NT2/D1 (cell line): Measurements from ENCODE around the gene SP100.

Source experiments
- DNase-seq: peaks from one replicate; pipeline ENCODE4 v3.0.0-alpha.2; 2011; ENCODE audit warnings: low read depth, low spot score
- H3K27me3 ChIP-seq: 2 replicates; pipeline ENCODE4 v1.6.0; 2011; ENCODE audit warnings: mild to moderate bottlenecking; ENCODE audit not compliant: insufficient read length, insufficient read depth
- H3K36me3 ChIP-seq: 2 replicates; pipeline ENCODE4 v1.6.1; 2011; ENCODE audit warnings: mild to moderate bottlenecking, low read length, mixed read lengths; ENCODE audit not compliant: insufficient read depth, insufficient read length
- H3K4me1 ChIP-seq: 2 replicates; pipeline ENCODE4 v1.5.1; 2011; ENCODE audit not compliant: insufficient read depth, insufficient read length
- H3K4me3 ChIP-seq: 2 replicates; pipeline ENCODE4 v1.5.1; 2011; ENCODE audit warnings: low read depth; ENCODE audit not compliant: insufficient read length
- H3K9ac ChIP-seq: 2 replicates; pipeline ENCODE4 v1.6.0; 2011; ENCODE audit warnings: low read depth; ENCODE audit not compliant: insufficient read length
- H3K9me3 ChIP-seq: 2 replicates; pipeline ENCODE4 v1.5.1; 2011; ENCODE audit warnings: mild to moderate bottlenecking, low read length; ENCODE audit not compliant: insufficient read depth
- SUZ12 ChIP-seq: IDR thresholded peaks from 2 replicates; pipeline ENCODE4 v1.6.1; 2011; ENCODE audit not compliant: insufficient read length, insufficient read depth; ENCODE audit errors: extremely low read depth
- YY1 ChIP-seq: IDR thresholded peaks from 2 replicates; pipeline ENCODE4 v1.6.1; 2011; ENCODE audit not compliant: insufficient read length, insufficient read depth
- ZNF274 ChIP-seq: IDR thresholded peaks from 2 replicates; pipeline ENCODE4 v1.6.1; 2011; ENCODE audit warnings: mild to moderate bottlenecking, low read depth, low read length

Gene SP100

DNA sequence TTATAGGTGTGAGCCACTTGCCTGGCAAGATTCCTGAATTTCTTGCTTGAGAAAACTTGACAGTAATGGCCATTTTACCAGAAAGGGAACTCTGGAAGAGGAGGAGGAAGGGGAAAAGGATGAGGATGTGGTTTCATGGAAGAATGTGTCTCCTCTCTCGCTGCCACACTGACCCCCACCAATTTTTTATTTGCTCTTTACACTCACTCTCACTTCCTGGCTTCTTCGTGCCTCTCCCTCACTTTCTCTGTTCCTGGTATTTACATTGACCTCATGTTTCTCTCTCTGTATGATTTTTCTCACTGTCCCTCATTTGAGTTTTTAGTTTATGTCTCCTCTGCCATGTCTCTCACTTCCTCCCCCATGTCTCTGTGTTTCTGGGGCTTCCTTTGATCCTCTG is 162.1 kb downstream of the SP100 start:
- TF ChIP-seq YY1 (no peak), ZNF274 (no peak), SUZ12 (no peak)
- no peak for DNase-seq
- peaks cover 11% of the 10 kb centered on the region; the same call in 1 of the 2 replicates for H3K9me3 ChIP-seq
- no peaks in the 10 kb centered on the region for H3K27me3 ChIP-seq
- no peak overlapping the region for H3K9ac ChIP-seq
- H3K4me3 ChIP-seq: no peak overlapping the region
- H3K36me3 ChIP-seq: no peaks in the 10 kb centered on the region
- peaks cover 2% of the 10 kb centered on the region for H3K4me1 ChIP-seq

DNA sequence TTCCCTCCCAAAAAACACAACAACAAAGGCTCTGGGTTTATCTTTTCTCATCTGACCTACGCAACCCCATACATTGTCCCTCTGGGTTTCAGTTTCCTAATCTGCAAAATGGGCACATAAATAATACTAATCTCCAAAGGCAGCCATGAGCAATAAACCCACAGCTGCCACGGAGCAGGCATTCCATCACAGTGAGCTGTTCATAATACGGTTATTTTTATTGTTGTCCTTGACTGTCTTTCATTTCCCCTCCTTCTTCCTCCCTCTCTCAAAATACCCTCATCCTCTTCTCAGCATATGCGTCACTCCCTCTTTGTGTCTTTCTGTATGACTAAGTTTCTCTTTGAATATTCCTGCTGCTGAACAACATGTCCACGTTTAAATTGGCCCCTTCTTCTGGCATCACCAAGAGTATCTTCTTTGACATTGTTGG is 166.9 kb downstream of the SP100 start:
- Histone ChIP-seq H3K4me1 (peaks cover 2% of the 10 kb centered on the region), H3K4me3 (no peak overlapping the region), H3K27me3 (no peaks in the 10 kb centered on the region), H3K9ac (no peak overlapping the region), H3K9me3 (no peaks in the 10 kb centered on the region), H3K36me3 (no peaks in the 10 kb centered on the region)
- no peak for DNase-seq
- TF ChIP-seq YY1: no peak
- no peak for TF ChIP-seq ZNF274
- TF ChIP-seq SUZ12: no peak

DNA sequence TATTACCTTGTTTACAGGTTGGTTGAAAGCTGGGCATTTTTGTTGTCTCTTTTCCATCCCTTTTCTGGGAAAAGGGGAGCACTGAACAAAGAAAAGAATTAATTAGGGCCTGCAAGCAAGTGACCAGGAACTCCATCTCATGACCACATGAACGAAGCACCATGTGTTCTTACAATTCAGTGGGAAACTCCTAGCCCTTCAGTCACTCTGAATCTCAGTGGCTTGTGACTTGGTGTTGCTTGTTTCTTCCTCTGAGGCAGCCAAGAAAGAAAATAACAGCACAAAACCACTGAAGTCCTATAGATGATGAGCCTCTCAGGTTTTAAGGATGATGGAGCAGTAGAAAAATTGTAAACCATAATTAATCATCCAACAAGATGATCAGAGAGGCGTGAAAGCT is 167.6 kb downstream of the SP100 start:
- H3K4me1 ChIP-seq: peaks cover 2% of the 10 kb centered on the region

DNA sequence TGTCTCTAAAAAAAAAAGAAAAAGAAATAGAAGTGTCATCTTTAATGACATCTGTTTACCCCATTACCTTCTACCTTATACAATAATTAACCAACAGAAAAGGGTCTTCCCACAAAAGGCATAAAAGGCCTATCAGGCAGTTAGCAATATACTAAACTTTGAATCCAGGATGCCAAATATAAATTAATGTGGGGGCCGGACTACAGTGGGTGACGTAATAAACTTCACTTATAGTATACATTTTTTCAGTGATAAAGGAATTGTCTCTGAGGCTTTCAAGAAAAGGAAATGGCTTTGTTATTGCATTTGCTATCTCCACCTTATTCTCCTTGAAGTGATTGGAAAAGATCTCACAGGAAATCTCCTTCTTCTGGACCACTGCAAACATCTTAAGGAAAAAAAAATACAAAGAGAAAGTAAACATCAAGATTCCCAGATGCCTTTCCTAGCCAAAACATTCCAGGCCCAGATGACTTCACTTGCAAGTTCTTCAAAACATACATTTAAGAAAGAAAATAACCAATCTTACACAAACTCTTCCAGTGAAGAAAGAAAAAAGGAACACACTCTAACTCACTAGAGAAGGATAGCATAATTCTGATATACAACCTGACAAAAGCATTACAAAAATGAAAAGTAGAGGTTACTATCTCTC is 170.5 kb downstream of the SP100 start:
- Histone ChIP-seq H3K9me3 (no peaks in the 10 kb centered on the region), H3K4me3 (no peak overlapping the region), H3K27me3 (no peaks in the 10 kb centered on the region), H3K4me1 (no peaks in the 10 kb centered on the region), H3K9ac (no peak overlapping the region), H3K36me3 (no peaks in the 10 kb centered on the region)
- no peak for DNase-seq
- TF ChIP-seq SUZ12 (no peak), YY1 (no peak), ZNF274 (no peak)

More for the DNA sequence above, 167.6 kb downstream of the SP100 start:
- Histone ChIP-seq H3K27me3 (no peaks in the 10 kb centered on the region), H3K36me3 (no peaks in the 10 kb centered on the region), H3K9me3 (no peaks in the 10 kb centered on the region), H3K4me3 (no peak overlapping the region), H3K9ac (no peak overlapping the region)
- no peak for DNase-seq
- TF ChIP-seq YY1 (no peak), ZNF274 (no peak), SUZ12 (no peak)

GRCh38 chr2:230589025-230589424 is 173.0 kb downstream of the SP100 start:
- DNase-seq: no peak
- no peaks in the 10 kb centered on the region for H3K27me3 ChIP-seq
- H3K4me1 ChIP-seq: no peaks in the 10 kb centered on the region
- no peaks in the 10 kb centered on the region for H3K36me3 ChIP-seq
- no peak overlapping the region for H3K9ac ChIP-seq
- no peak overlapping the region for H3K4me3 ChIP-seq
- TF ChIP-seq YY1 (no peak), SUZ12 (no peak), ZNF274 (no peak)
- no peaks in the 10 kb centered on the region for H3K9me3 ChIP-seq

DNA sequence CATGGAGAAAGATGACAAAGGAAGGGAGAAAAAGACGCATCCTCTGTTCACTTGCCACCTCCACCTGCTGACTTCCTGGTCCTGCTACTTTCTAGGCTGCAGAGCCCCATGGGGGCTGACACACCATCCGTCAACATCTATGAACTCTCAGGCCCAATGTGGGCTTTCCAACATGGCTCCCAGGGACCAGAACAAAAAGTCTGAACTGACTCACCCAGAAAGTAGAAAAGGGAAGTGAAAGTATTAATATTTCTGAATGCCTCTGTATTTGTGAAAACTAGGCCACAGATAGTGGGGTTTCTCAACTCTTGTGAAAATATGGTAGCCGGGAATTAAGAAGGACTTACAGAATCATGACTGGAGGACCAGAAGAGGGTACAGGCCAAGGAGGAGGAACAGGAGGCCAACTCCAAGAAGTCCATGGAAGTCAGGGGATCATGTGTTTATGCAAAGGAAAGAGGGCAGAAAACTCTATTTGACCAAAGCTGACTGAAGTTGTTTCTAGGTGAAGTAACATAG is 173.6 kb downstream of the SP100 start:
- H3K9ac ChIP-seq: no peak overlapping the region

DNA sequence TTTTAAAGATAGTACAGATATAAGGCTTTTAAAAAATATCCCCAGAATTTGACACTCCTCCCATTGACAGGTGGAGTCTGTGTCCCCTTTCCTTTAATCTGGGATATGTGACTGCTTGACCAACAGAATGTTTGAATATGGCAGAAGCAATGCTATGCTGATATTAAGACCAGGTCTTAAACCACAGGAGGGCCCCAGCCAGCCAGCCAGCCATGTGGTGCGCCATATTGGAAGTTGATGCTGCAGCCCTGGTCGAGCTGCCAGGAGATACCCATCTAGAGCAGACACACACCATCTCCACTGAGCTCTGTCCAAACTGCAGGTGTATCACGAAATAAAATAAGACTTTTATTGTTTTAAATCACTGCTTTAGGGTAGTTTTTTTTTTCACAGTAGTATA is 174.3 kb downstream of the SP100 start:
- DNase-seq: no peak
- Histone ChIP-seq H3K9ac (no peak overlapping the region), H3K4me3 (no peak overlapping the region), H3K9me3 (no peaks in the 10 kb centered on the region), H3K36me3 (no peaks in the 10 kb centered on the region), H3K4me1 (peaks cover 3% of the 10 kb centered on the region), H3K27me3 (no peaks in the 10 kb centered on the region)
- TF ChIP-seq SUZ12 (no peak), ZNF274 (no peak), YY1 (no peak)

More for the DNA sequence above, 173.6 kb downstream of the SP100 start:
- peaks cover 3% of the 10 kb centered on the region for H3K4me1 ChIP-seq
- DNase-seq: no peak
- no peaks in the 10 kb centered on the region for H3K36me3 ChIP-seq
- TF ChIP-seq YY1 (no peak), ZNF274 (no peak), SUZ12 (no peak)
- no peak overlapping the region for H3K4me3 ChIP-seq
- H3K9me3 ChIP-seq: no peaks in the 10 kb centered on the region
- no peaks in the 10 kb centered on the region for H3K27me3 ChIP-seq
